Measurements from ENCODE around the gene STIP1. TPM values are rescaled to one million over a fixed set of nuclear protein-coding genes. Genes with fewer than 3 reads are reported as not detected.

Gene STIP1
- 111 and 134 TPM in 2 replicates for total RNA-seq

DNA sequence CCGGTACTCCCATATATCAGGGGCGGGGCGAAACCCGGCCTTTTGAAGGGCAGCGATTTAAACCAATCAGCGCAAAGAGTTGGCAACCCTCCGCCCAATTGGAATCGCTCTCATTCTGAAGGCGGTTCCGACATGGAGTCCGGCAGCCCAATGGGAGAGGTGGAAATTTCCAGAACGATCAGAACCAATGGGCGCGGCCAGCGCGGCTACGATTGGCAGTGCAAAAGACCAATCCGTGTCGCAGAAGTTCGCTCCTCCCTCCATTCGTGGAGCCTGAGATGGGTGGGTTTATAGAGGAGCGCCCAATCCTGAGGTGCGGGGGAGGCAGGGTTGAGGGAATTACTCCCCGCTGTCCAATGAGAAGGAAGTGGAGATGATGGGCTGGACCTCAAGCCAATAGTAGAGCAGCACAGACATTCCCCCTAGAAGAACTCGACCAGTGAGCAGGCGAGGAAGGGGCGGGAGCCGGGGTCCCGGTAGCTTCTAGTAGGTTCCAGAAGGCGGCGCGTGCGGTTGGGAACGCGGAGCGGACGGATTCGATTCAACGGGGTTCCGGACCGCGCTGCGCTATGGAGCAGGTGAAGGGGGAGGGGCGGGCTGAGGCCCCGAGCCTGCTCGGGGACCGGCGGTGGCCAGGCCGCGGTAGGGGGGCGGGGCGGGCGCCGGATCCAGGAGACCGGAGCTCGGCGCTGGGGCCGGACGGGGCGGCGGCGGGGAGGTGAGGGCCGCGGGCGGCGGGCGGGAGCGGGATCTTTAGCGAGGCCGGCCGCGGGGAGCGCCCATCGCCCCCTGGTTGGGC, at the start of gene STIP1:
Gene STIP1 (plus strand): TSS at position 479 of the 799 bp plus-strand sequence. CDS start 91 bp downstream, at position 570.

DNA sequence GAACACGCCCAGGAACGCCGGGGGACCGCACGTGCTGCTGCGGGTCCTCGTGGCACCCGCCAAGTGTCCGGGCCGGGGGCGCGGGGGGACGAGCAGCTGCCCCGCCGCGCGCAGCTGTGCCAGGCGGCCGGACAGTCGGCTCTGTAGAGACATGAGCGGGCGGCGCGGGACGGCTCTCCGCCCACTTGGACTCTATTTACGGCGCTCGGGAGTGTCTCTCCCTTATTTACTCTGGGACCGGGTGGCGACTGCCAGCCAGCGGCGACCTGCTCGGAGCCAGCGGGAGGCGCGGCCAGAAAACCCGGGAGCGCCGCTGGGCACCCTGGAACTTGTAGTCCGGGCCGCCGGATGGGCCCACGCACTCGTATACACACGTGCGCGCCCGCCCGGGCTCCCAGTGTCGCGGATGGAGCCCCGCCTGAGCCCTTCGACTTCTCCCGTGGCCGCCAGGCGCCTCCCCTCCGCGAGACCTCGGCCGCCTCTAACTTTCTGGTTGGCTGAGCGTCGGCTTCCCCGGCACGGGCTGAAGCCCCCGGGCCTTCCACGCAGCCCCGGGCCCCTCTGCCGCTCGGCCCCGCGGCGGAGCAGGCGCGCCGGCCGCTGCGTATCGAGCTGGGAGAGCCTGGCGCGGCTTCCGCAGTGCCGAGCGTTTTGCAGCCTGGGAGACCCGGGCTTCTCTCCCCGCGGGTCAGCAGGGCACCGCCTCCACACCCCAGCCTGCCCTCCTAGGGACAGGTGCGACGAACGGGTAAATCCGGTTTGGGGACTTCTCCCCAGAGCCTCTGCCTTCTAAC, 19.9 kb upstream of the STIP1 start, which contains the start of gene MACROD1:
Gene MACROD1 (minus strand): TSS at position 272 of the 794 bp plus-strand sequence. CDS start 119 bp downstream, at position 153.

DNA sequence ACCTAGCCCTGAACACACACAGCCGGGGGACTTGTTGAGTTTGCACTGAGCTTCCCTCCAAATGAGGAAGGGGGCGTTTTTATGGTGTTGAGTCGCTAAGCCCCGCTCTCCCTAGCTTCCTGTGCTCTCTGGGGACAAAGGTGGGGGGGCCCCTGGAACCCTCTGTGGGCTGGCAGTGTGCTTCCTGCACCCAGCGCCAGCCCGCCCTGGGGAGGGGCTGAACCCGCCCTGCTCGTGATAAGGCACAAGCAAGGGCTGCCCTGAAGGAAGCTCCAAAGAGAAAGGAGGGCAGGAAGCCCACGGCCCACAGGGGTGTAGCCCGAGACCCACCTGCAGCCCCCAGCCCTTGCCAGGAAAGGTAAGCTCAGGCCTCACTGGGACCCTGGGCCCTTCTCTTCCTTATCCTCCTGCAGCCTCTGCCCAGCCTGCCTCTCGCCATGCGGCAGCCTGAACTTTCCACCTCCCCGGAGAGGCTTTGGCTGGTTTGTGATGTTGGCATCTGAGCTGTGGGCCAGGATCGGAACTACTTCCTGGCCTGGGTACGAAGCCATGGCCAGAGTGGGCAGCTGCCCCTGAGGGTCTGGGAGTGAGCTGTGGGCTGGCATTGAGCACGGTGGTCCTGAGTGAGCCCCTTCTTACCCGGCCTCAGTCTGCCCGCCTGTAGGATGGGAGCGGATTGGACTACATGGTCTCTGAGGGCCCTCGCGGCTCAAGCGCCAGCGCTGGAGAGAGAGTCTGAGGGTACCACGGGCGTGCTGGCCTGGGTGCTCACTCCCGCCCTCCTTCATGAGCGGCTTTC, 20.7 kb downstream of the STIP1 start, which contains the start of gene FERMT3:
Gene FERMT3 (plus strand): TSS at position 265 of the 799 bp plus-strand sequence. CDS start 644 bp downstream, outside the sequence.

DNA sequence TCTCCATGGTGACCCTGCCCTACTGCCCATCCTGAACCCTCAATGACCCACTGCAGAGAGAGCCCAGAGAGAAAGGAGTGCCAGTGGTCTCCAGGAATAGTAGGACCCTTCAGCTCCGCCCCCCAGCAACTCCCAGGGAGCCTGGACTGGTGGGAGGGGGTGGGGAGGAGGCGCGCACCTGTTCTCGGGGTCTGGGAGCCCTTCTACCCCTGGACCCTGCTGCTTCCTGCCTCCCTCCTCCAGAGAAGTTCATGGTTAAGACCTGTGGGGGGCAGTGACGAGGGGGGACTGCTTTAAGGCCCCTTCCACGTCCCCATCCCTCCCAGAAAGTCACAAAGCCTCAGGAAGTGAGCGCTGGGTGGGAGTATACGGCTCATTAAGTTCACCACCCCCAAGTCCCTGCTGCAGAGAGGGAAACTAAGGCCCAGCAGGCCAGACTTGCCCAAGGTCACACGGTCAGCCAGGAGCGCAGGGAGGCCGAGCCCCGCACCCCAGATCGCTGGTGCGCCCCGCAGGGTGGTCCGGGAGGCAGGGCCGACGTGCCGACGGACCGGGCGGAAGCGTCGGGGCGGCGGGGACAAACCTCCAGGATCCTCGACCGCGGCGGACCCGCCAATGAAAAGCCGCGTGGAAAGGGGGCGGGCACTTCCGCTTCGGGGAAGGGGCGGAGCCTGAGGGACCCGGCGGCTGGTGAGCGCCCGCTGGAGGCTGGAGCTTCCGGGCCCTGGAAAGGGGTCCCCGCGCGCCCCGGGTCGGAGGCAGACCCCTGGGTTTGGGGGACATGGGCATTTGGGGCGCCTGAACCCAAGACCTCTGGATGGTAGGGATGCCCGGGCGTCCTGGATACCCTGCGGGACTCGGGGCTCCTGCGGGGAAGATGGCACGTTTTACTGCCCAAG, 39.9 kb downstream of the STIP1 start, which contains the start of the genes NUDT22 and TRPT1:
Gene NUDT22 (plus strand): TSS at position 667 of the 899 bp plus-strand sequence. CDS start 379 bp downstream, outside the sequence.
Gene TRPT1 (minus strand): TSS at position 579 of the 899 bp plus-strand sequence. CDS start 326 bp downstream, at position 253.

DNA sequence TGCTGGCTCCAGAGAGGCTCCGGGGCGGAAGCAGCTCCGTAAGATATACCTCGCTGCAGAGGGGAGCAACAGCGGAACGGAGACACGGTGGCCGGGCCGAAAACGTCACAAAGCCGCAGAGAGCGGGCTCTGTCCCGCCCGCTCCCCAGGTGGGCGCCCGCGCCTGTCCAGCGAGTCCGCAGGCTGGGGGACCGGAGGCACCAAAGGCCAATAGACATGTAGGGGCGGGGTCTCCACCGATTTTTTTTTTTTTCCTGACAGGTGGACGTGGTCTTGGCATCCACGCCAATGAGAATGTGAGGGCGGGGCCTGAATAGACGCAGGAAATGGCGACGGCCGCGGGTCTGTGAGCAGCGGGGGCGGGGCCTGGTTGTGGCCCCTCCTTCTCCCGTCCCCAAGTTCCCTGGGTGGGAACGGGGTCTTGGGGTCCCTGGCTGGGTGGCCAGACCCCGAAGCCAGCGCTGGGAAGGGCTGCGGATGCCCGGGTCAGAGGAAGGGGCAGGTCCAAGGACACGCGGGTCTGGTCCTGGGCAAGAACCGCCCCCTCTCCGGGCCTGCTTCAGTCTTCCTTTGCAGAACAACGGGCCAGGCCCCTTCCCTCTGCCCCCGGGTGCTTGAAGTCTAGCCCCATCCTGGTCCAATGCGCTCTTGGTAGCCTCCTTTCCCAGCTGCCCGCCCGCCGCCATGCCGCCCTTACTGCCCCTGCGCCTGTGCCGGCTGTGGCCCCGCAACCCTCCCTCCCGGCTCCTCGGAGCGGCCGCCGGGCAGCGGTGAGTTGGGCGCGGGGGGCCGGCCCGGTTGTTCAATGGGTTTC, 44.4 kb downstream of the STIP1 start, which contains the start of gene DNAJC4:
Gene DNAJC4 (plus strand): TSS at position 378 of the 814 bp plus-strand sequence. CDS start 307 bp downstream, at position 685.

DNA sequence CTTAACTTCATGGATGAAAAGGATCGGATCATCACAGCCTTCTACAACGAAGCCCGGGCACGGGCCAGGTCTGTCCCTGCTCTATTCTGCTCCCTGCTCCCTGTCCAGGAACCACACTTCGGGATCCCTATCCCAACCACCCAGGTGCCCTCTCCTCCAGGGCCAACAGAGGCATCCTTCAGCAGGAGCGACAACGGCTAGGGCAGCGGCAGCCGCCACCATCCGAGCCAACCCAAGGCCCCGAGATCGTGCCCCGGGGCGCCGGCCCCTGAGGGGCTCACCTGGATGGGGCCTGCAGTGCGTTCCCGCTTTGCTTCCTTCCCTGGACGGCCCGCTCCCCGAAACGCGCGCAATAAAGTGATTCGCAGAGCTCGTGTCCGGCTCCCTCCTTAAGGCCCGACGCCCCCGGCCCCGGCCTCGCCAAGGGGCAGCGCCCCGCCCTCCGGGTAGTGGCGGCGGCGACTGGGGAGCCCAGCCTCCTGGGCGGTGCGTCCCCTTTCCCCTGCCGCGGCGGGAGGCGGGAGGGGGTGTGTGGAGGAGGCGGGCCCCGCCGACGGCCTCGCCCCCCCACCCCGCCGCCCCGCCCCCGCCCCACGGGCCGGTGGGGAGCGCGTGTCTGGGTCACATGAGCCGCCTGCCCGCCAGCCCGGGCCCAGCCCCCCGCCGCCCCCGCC, 48.1 kb downstream of the STIP1 start, which contains the start of gene VEGFB:
Gene VEGFB (plus strand): TSS at position 672 of the 674 bp plus-strand sequence. CDS start 250 bp downstream, outside the sequence.

DNA sequence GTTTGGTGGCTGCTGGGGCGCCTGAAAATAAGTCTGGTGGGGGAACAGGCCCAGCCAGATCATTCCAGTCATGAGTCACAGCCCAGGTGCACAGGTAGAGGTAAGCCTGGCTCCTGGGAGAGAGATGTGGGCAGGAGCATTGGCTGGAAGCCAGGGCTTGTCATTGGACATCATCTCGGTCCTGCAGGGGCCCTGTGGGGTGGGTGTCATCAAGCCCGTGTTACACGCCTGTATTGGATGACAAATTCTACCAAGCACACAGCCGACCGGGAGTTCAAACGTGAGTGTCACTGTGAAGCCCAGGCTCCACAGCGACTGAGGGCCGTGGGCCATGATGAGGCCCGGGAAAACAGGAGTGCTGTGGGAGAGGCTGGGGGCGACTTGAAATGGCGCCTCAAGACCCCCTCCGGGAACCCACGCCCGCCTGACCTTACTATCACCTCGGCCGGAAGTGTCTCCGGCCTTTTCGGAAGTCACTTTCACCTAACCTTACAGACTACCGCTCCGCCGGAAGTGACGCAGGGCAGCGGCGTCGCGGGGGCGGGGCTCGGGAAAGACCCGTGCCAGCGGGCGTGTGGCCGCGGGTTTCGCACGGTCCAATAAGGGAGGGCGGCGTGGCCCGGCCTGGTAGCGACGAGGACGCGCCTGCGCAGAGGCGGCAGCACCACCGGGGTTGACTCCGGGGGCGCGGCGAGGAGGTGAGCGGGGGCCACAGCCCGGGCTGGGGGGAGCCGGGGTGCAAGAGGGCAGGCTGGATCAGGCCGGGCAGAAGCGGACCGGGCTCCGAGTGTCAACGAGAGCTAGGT, 54.7 kb downstream of the STIP1 start, which contains the start of gene FKBP2:
Gene FKBP2 (plus strand): TSS at position 661 of the 806 bp plus-strand sequence. CDS start 1,293 bp downstream, outside the sequence.

DNA sequence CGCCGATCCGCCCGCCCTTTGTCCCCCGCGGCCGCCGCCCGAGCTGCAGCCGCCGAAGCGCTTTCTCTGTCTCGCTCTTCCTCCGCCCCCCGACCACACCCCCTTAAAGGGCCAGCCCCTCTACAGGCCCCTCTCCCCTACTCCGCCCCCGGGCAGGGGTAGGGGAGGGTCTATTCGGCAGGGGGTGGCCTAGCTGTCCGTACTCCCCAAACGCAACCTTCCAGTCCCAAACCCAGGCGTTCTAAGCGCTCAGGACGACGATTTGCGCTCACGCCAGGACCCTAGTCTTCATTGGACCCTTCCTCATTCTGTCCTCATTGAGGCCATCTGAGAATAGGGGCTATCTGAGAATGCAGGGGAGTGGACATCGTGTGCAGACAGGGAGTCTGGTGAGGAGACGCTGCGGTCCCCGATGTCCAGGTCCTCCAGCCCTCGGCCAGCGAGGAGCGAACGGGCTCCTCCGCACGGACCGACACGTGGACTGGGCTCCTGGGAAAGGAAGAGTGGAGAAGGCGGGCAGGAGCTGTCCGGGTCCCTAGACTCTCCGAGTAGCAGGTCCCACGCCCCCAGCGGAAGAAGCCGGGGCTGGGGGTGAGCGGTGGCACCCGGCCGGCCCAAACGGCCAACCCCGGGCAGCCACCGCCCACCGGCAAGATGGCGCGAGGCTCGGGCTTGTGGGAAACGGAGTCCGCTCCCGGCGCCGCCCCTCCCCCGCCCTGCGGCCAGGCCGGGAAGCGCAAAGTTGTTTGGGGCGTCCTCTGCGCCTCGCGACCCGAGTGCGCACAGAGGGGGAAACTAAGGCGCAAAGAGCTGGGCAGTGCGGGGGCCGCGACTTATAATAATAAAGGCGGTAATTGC, 61.1 kb downstream of the STIP1 start, which contains the start of gene PPP1R14B:
Gene PPP1R14B (minus strand): TSS at position 73 of the 858 bp plus-strand sequence. CDS start 270 bp downstream, outside the sequence.

DNA sequence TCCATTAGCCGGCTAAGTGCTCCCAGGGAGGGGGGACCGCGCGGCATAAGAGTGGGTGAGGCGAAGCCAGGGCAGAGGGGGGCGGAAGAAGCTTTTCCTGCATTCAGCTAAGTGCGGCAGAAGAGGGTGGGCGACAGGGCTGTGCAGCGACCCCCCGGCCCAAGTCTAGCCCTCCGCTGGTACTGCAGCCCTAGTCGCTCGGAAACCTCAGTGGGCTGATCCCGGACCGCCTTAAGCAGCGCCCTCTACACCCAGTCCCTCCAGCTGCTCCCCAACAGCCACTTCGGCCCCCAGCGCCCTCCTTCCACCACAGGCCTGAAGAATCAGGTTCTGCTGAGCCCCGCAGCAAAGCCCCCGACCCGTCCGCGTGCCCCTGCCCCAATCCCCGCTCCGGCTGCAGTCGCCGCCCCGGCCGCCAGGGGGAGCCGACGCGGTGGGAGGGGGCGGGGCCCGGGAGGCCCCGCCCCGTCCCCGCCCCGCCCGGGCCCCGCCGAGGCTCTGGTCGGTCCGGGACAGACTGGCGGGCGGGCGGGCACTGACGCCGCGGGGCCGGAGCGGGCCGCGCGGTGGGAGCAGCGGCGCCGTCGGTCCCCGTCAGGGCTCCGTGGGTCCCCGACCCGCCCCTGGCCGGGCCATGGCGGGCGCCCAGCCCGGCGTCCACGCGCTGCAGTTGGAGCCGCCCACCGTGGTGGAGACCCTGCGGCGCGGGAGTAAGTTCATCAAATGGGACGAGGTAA, 65.2 kb downstream of the STIP1 start, which contains the start of gene PLCB3:
Gene PLCB3 (plus strand): TSS at position 515 of the 737 bp plus-strand sequence. CDS start 120 bp downstream, at position 635.

Other genes starting within 250 kb of the STIP1 start
- 10.9 and 13.8 TPM in 2 replicates for gene NAA40, start 247.2 kb upstream of the STIP1 start, total RNA-seq
- gene COX8A, start 211.6 kb upstream of the STIP1 start, total RNA-seq = 333 and 338 TPM in 2 replicates
- 43.1 and 44.3 TPM in 2 replicates for gene OTUB1, start 199.7 kb upstream of the STIP1 start, total RNA-seq
- gene FLRT1, start 150.2 kb upstream of the STIP1 start, total RNA-seq = 0.03 and 0.07 TPM in 2 replicates
- 12.6 and 19.2 TPM in 2 replicates for gene MACROD1, start 20.1 kb upstream of the STIP1 start, total RNA-seq
- gene FERMT3, start 20.6 kb downstream of the STIP1 start, total RNA-seq = 4.1 and 21.1 TPM in 2 replicates
- 26.2 and 30.4 TPM in 2 replicates for gene TRPT1, start 40.0 kb downstream of the STIP1 start, total RNA-seq
- 46.1 and 50.8 TPM in 2 replicates for gene NUDT22, start 40.1 kb downstream of the STIP1 start, total RNA-seq
- gene DNAJC4, start 44.4 kb downstream of the STIP1 start, total RNA-seq = 13.2 and 14.5 TPM in 2 replicates
- 54.3 and 83.2 TPM in 2 replicates for gene VEGFB, start 48.4 kb downstream of the STIP1 start, total RNA-seq
- gene FKBP2, start 54.9 kb downstream of the STIP1 start, total RNA-seq = 80.7 and 81.8 TPM in 2 replicates
- gene PPP1R14B, start 60.8 kb downstream of the STIP1 start, total RNA-seq = 144 and 186 TPM in 2 replicates
- gene PLCB3, start 65.4 kb downstream of the STIP1 start, total RNA-seq = 39.9 and 51.0 TPM in 2 replicates
- 52.2 and 56.6 TPM in 2 replicates for gene BAD, start 98.5 kb downstream of the STIP1 start, total RNA-seq
- gene GPR137, start 99.7 kb downstream of the STIP1 start, total RNA-seq = 14.8 and 15.1 TPM in 2 replicates
- 0.13 and 0.20 TPM in 2 replicates for gene KCNK4, start 105.1 kb downstream of the STIP1 start, total RNA-seq
- not detected in 2 replicates for gene CATSPERZ, start 114.2 kb downstream of the STIP1 start, total RNA-seq
- 26.0 and 31.1 TPM in 2 replicates for gene ESRRA, start 119.4 kb downstream of the STIP1 start, total RNA-seq
- 150 and 180 TPM in 2 replicates for gene TRMT112, start 131.4 kb downstream of the STIP1 start, total RNA-seq
- 148 and 174 TPM in 2 replicates for gene PRDX5, start 131.9 kb downstream of the STIP1 start, total RNA-seq
- 0.85 and 1.2 TPM in 2 replicates for gene CCDC88B, start 154.0 kb downstream of the STIP1 start, total RNA-seq
- 37.9 and 52.5 TPM in 2 replicates for gene RPS6KA4, start 173.0 kb downstream of the STIP1 start, total RNA-seq